WTC11 (cell line): ENCODE data around the gene ZNRF1. TPM values are rescaled to one million over a fixed set of nuclear protein-coding genes. Genes with fewer than 3 reads are reported as not detected.
"Not testable (repeated sequence)": the region's sequence is repeated elsewhere in the genome, so short reads cannot be mapped to it uniquely, and the experiment has no call there.

Experiments
- ATAC-seq: fragments of 200-7000 bp; cut with Tn5 transposase; 2 replicates; pipeline ENCODE4 v1.10.0; 2021; ENCODE audit warnings: mild to moderate bottlenecking, moderate library complexity
- CTCF ChIA-PET: fragments of 300-600 bp; sonication (Branson Sonifier 250); formaldehyde crosslinking; loops from one replicate; lab custom pipeline; 2021; ENCODE audit warnings: antibody characterized with exemption; lab: Charles Lee
- POLR2A ChIA-PET: fragments of 350-600 bp; sonication (Branson Sonifier 250); formaldehyde crosslinking; loops from one replicate; lab custom pipeline; 2021; ENCODE audit warnings: antibody characterized with exemption; lab: Charles Lee
- DNase-seq: peaks from one replicate; pipeline ENCODE4 v3.0.0; 2021; ENCODE audit warnings: low spot score
- H3K27ac Mint-ChIP-seq: 2 replicates; pipeline ENCODE4 v1.8.0; 2021; ENCODE audit warnings: mixed read lengths
- H3K27me3 Mint-ChIP-seq: 2 replicates; pipeline ENCODE4 v1.8.0; 2021; ENCODE audit warnings: low read depth, mild to moderate bottlenecking, moderate library complexity, mixed read lengths
- H3K36me3 Mint-ChIP-seq: 2 replicates; pipeline ENCODE4 v1.8.0; 2021; ENCODE audit warnings: mixed read lengths
- H3K4me1 Mint-ChIP-seq: 2 replicates; pipeline ENCODE4 v1.8.0; 2022; ENCODE audit warnings: mixed read lengths
- H3K4me3 Mint-ChIP-seq: 2 replicates; pipeline ENCODE4 v1.8.0; 2021; ENCODE audit warnings: mild to moderate bottlenecking, moderate library complexity, mixed read lengths
- H3K9me3 Mint-ChIP-seq: 2 replicates; pipeline ENCODE4 v1.8.0; 2021; ENCODE audit warnings: mixed read lengths
- CBFB ChIP-seq: sonication (generic); formaldehyde crosslinking; IDR thresholded peaks from 2 replicates; pipeline ENCODE4 v1.8.1; 2022; ENCODE audit warnings: mild to moderate bottlenecking, low read depth, missing genetic modification reagents
- EMX1 ChIP-seq: fragments of 250-450 bp; sonication (Bioruptor Pico); IDR thresholded peaks from 2 replicates; pipeline ENCODE4 v1.8.0; 2021; ENCODE audit warnings: mild to moderate bottlenecking
- FOXJ3 ChIP-seq: sonication (generic); formaldehyde crosslinking; IDR thresholded peaks from 2 replicates; pipeline ENCODE4 v1.9.0; 2021; ENCODE audit warnings: missing genetic modification reagents, mild to moderate bottlenecking, borderline replicate concordance
- IRF1 ChIP-seq: sonication (generic); formaldehyde crosslinking; IDR thresholded peaks from 2 replicates; pipeline ENCODE4 v1.8.0; 2023; ENCODE audit warnings: missing genetic modification reagents
- JUN ChIP-seq: sonication (generic); formaldehyde crosslinking; IDR thresholded peaks from 2 replicates; pipeline ENCODE4 v1.8.0; 2023; ENCODE audit warnings: mild to moderate bottlenecking, missing genetic modification reagents
- MAX ChIP-seq: sonication (generic); formaldehyde crosslinking; IDR thresholded peaks from 2 replicates; pipeline ENCODE4 v1.8.0; 2022; ENCODE audit warnings: mild to moderate bottlenecking, missing genetic modification reagents
- MYBL2 ChIP-seq: sonication (generic); formaldehyde crosslinking; IDR thresholded peaks from 2 replicates; pipeline ENCODE4 v1.8.1; 2023; ENCODE audit warnings: mild to moderate bottlenecking, moderate library complexity, missing genetic modification reagents
- OVOL2 ChIP-seq: fragments of 250-450 bp; sonication (Bioruptor Pico); IDR thresholded peaks from 2 replicates; pipeline ENCODE4 v1.9.0; 2021; ENCODE audit warnings: mild to moderate bottlenecking, borderline replicate concordance
- PRDM15 ChIP-seq: sonication (generic); formaldehyde crosslinking; IDR thresholded peaks from 2 replicates; pipeline ENCODE4 v1.8.0; 2022; ENCODE audit warnings: missing genetic modification reagents
- SMAD3 ChIP-seq: sonication (generic); formaldehyde crosslinking; IDR thresholded peaks from 2 replicates; pipeline ENCODE4 v1.8.0; 2022; ENCODE audit warnings: missing genetic modification reagents, mild to moderate bottlenecking, borderline replicate concordance
- SP1 ChIP-seq: sonication (generic); formaldehyde crosslinking; conservative IDR thresholded peaks from 2 replicates; pipeline ENCODE4 v1.8.1; 2022; ENCODE audit warnings: missing genetic modification reagents
- TCF7 ChIP-seq: sonication (generic); formaldehyde crosslinking; IDR thresholded peaks from 2 replicates; pipeline ENCODE4 v1.8.0; 2022; ENCODE audit warnings: mild to moderate bottlenecking, low read depth, missing genetic modification reagents, moderate library complexity
- TEAD4 ChIP-seq: sonication (generic); formaldehyde crosslinking; IDR thresholded peaks from 2 replicates; pipeline ENCODE4 v1.8.0; 2022; ENCODE audit warnings: mild to moderate bottlenecking, missing genetic modification reagents
- ZBTB21 ChIP-seq: sonication (generic); formaldehyde crosslinking; IDR thresholded peaks from 2 replicates; pipeline ENCODE4 v1.8.1; 2023; ENCODE audit warnings: mild to moderate bottlenecking, missing genetic modification reagents, borderline replicate concordance
- ZMAT4 ChIP-seq: fragments of 250-450 bp; sonication (Bioruptor Pico); IDR thresholded peaks from 2 replicates; pipeline ENCODE4 v1.9.0; 2021; ENCODE audit warnings: mild to moderate bottlenecking
- ZNF219 ChIP-seq: sonication (generic); formaldehyde crosslinking; IDR thresholded peaks from 2 replicates; pipeline ENCODE4 v1.8.0; 2023; ENCODE audit warnings: missing genetic modification reagents, mild to moderate bottlenecking, borderline replicate concordance
- ZNF232 ChIP-seq: sonication (generic); formaldehyde crosslinking; IDR thresholded peaks from 2 replicates; pipeline ENCODE4 v1.8.0; 2022; ENCODE audit warnings: mild to moderate bottlenecking, missing genetic modification reagents
- ZSCAN18 ChIP-seq: fragments of 250-450 bp; sonication (Bioruptor Pico); IDR thresholded peaks from 2 replicates; pipeline ENCODE4 v2.1.2; 2022; ENCODE audit warnings: mild to moderate bottlenecking, moderate library complexity
- total RNA-seq: library from RNA; stranded (reverse); gene quantifications from 3 replicates; pipeline ENCODE4 v1.2.3, GENCODE V29; 2021
- TF ChIP-seq, protein P1 (sequence below): sonication (generic); formaldehyde crosslinking; IDR thresholded peaks from 2 replicates; pipeline ENCODE4 v1.8.1; 2022; ENCODE audit warnings: low read depth, mild to moderate bottlenecking, moderate library complexity, missing genetic modification reagents, borderline replicate concordance
- TF ChIP-seq, protein P2 (sequence below): sonication (generic); formaldehyde crosslinking; IDR thresholded peaks from 2 replicates; pipeline ENCODE4 v1.8.1; 2023; ENCODE audit warnings: mild to moderate bottlenecking, missing genetic modification reagents

Gene ZNRF1
- total RNA-seq, 1 experiment from 2014 or later = 47.6 TPM

DNA sequence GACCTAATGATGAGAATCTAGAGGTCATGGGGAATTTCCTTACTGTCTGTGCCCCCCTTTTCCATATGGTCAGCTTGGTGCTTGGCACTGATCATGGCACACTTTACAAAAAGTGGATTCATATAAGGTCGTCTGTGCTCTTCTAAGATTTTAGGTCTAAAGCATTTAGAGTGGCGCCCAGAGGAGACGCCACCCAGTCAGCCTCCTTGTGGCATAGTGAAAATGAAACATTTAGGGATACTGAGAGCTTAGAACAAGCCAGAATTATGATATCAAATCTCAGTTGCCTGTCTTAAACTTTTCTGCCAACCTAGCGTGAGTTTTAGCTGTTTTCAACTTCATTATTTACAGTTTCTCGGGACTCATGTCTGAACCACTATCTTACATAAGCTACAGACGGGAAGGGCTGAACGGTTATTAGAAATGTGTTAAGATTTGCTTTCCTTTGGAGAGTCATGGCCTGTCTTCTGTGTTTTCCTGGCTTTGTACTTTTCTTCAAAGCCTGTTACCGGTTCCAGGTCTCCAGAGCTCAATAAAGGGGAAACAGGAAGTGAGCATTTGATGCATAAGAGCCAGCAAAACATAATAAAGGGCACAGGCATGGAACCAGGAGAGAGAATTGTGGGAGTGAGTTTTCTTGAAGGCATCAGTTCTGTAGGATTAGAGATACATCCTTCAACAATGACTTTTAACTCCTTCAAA, 13.7 kb downstream of the ZNRF1 start (continued):
- TF ChIP-seq, protein P1, sequence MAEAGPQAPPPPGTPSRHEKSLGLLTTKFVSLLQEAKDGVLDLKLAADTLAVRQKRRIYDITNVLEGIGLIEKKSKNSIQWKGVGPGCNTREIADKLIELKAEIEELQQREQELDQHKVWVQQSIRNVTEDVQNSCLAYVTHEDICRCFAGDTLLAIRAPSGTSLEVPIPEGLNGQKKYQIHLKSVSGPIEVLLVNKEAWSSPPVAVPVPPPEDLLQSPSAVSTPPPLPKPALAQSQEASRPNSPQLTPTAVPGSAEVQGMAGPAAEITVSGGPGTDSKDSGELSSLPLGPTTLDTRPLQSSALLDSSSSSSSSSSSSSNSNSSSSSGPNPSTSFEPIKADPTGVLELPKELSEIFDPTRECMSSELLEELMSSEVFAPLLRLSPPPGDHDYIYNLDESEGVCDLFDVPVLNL (CRISPR knock-in tag) = no peak
- TF ChIP-seq, protein P2, sequence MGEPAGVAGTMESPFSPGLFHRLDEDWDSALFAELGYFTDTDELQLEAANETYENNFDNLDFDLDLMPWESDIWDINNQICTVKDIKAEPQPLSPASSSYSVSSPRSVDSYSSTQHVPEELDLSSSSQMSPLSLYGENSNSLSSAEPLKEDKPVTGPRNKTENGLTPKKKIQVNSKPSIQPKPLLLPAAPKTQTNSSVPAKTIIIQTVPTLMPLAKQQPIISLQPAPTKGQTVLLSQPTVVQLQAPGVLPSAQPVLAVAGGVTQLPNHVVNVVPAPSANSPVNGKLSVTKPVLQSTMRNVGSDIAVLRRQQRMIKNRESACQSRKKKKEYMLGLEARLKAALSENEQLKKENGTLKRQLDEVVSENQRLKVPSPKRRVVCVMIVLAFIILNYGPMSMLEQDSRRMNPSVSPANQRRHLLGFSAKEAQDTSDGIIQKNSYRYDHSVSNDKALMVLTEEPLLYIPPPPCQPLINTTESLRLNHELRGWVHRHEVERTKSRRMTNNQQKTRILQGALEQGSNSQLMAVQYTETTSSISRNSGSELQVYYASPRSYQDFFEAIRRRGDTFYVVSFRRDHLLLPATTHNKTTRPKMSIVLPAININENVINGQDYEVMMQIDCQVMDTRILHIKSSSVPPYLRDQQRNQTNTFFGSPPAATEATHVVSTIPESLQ (CRISPR knock-in tag) = no peak
- TF ChIP-seq ZNF232 (CRISPR knock-in tag) (no peak), MYBL2 (CRISPR knock-in tag) (no peak), OVOL2 (CRISPR knock-in tag) (no peak)
- TF ChIP-seq, all 79 proteins: peak for 0

GRCh38 chr16:75013123-75013522, 14.3 kb downstream of the ZNRF1 start:
- H3K9me3 Mint-ChIP-seq, H3K36me3 Mint-ChIP-seq, POLR2A ChIA-PET, H3K27me3 Mint-ChIP-seq, ATAC-seq, DNase-seq, H3K27ac Mint-ChIP-seq, H3K4me3 Mint-ChIP-seq: not testable (repeated sequence)
- peaks cover 33% of the 10 kb centered on the region for H3K4me1 Mint-ChIP-seq
- CTCF ChIA-PET = interaction anchor here (1.2 to 2.9 kb wide), 3 partner anchors 15 to 117 kb away, joined by 3 to 22 read pairs (median 14); partner anchors contain the start of gene ZNRF1

GRCh38 chr16:75014318-75014717, 15.5 kb downstream of the ZNRF1 start:
- Mint-ChIP-seq H3K27ac (no peak overlapping the region), H3K27me3 (no peaks in the 10 kb centered on the region), H3K4me3 (no peak overlapping the region), H3K4me1 (peaks cover 30% of the 10 kb centered on the region), H3K36me3 (peaks cover 2% of the 10 kb centered on the region), H3K9me3 (peaks cover 1% of the 10 kb centered on the region)
- TF ChIP-seq ZSCAN18 (CRISPR knock-in tag) (no peak), ZMAT4 (CRISPR knock-in tag) (no peak), MYBL2 (CRISPR knock-in tag) (no peak), TCF7 (no peak), SMAD3 (no peak), EMX1 (CRISPR knock-in tag) (no peak), ZNF219 (CRISPR knock-in tag) (no peak), PRDM15 (CRISPR knock-in tag) (no peak), JUN (CRISPR knock-in tag) (no peak), CBFB (CRISPR knock-in tag) (no peak), IRF1 (CRISPR knock-in tag) (no peak), SP1 (CRISPR knock-in tag) (no peak), ZBTB21 (no peak), FOXJ3 (CRISPR knock-in tag) (no peak), TEAD4 (CRISPR knock-in tag) (no peak), MAX (CRISPR knock-in tag) (no peak)
- no peak for ATAC-seq
- POLR2A ChIA-PET = no interaction called here
- CTCF ChIA-PET = interaction anchor here (0.6 kb wide), 1 partner anchor 503 kb away, joined by 4 read pairs; no protein-coding TSS in a partner anchor
- DNase-seq = no peak
